HTR-8/SVneo (cell line): ENCODE results near the gene CEP63.

Experiments used
- DNase-seq: peaks from one replicate; pipeline ENCODE4 v3.0.0; 2011; ENCODE audit warnings: low spot score, mixed read lengths; ENCODE audit not compliant: insufficient read length
- FAIRE-seq: peaks from 2 replicates; lab custom pipeline; 2011; peaks lifted over from hg19 to GRCh38; lab: Jason Lieb, UNC

The CEP63 gene

DNA sequence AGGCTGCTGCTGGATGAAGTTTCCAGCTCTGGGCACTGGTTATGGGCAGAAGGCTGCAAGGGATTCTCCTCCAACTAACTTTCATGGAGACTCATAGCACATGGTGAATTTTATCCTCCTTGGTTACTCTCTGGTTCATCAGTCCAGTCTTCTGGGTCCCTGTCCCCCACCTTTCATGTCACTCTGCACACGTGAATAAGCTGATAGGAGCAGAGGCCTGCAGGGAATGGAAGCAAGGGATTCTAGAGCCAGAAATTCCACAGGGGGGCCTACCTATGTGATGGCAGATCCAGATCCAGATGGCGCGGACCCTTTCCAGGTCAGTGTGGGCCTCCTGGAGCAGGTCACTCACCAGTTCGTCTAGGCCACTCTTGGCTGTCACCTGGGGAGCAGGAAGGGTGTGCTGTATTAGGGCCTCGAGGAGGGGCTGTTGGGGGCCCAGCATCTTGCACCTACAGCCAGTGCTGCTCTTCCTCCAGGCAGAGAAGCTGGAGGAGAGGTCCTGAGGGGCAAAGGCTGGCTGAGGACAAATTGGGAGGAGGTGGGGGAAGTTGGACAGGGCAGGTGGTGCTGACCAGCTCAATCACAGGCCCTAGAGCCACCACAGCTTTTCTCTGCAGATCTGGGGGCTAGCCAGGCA is 134.7 kb downstream of the CEP63 start:
- no peak for DNase-seq
- no peak for FAIRE-seq

DNA sequence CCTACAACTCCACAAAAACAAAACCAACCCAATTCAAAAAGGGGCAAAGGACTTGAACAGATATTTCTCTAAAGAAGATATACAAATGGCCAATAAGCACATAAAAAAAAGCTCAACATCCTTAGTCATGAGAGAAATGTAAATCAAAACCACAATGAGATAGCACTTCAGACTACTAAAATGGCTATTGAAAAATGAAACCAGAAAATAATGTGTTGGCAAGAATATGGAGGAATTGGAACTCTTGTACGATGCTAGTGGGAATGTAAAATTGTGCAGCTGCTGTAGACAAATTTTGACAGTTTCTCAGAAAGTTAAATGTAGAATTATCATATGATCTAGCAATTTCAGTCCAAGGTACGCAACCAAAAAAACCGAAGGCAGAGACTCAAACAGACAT is 136.0 kb downstream of the CEP63 start:
- FAIRE-seq (no peak), DNase-seq (no peak)

DNA sequence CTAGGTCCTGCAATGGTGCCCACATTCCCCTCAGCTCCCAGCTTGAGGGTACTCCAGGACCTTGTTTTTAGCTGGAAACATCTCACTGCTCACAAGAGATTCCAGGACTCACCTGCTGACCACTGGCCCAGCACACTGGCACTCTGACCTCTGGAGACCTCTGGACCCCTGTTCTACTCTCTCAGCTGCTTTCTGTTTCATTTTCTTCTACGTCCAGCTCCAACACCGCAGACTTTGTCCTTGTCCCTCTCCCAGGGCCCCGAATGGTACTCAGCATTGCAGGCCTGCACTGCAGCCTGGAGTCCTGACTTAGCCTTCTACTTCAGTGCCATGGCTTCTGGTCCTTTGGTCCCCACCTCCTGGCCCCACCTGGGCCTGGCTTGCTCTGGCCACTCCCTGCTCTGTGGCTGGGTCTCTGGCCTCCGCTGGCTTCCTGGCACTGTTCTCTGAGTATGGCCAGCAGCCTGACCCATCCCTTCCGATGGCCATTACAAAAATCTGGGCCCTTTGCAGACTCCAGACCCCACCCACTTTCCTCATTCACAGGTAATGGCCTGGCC is 137.0 kb downstream of the CEP63 start:
- no peak for FAIRE-seq
- DNase-seq, result no peak

DNA sequence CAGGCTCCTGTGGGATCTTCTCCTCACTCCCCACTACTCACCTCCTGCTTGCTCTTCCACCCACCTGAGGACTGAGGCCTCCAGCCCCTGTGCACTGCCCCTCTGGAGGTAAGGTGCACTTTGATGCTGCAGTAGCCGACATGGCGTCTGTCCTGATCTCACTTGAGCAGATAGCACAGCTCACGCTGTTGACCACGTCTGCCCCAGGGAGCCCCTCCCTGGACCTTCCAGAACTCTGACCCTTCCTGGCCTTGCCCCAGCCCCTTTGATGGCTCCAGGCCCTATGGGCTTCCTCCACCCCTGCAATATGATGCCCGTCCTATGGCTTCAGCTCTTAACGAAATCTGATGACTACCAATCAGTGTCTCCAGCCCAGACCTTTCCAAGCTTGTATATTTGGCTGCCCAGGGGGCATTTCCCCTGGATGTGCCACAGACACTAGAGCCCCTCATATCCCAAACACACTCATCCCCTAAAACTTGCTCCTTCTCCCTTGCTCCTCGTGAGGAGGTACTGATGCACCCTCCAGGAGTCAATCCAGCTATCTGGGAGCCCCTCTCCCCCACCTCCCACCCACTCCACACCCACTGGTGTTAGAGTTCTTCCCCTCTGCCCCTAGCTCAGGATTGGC is 137.9 kb downstream of the CEP63 start:
- DNase-seq, result no peak
- FAIRE-seq, result no peak
